Brain microvascular endothelial cell (primary cell): ENCODE data around the gene KCNH8.

Source experiments
- DNase-seq: peaks from one replicate; pipeline ENCODE4 v3.0.0-alpha.2; 2020
- H3K27ac ChIP-seq: fragments of 250-450 bp; sonication (Bioruptor Pico); 2 replicates; pipeline ENCODE4 v1.5.1; 2020; ENCODE audit warnings: mild to moderate bottlenecking, moderate library complexity
- H3K27me3 ChIP-seq: fragments of 250-450 bp; sonication (Bioruptor Pico); replicated peaks from 2 replicates; pipeline ENCODE4 v1.5.1; 2020; ENCODE audit warnings: mild to moderate bottlenecking
- H3K36me3 ChIP-seq: fragments of 250-450 bp; sonication (Bioruptor Pico); replicated peaks from 2 replicates; pipeline ENCODE4 v1.5.1; 2020; ENCODE audit warnings: mild to moderate bottlenecking
- H3K4me3 ChIP-seq: 2 replicates; pipeline ENCODE4 v1.5.1; 2011; ENCODE audit warnings: low read depth, mild to moderate bottlenecking, control low read depth, low read length, moderate library complexity
- CTCF ChIP-seq: IDR thresholded peaks from 2 replicates; pipeline ENCODE4 v1.5.1; 2011; ENCODE audit warnings: low read depth, mild to moderate bottlenecking, moderate library complexity, low read length, control low read depth, inconsistent platforms; ENCODE audit errors: missing control alignments
- in situ Hi-C: cut with HindIII; loops from 2 replicates; pipeline ENCODE4 v1.10.0; 2017; ENCODE audit warnings: low sequenced_read_pairs, low pct_ligation_motif_present

KCNH8 gene

GRCh38 chr3:19146685-19147650 lies 1.3 kb upstream of the KCNH8 start:
- TF ChIP-seq CTCF: peak; percentile 71
- H3K27me3 ChIP-seq: peaks cover 9% of the 10 kb centered on the region
- DNase-seq: peak; percentile 49
- H3K4me3 ChIP-seq: peak overlapping the region; percentile 65
- in situ Hi-C loops: no loop called here
- no peaks in the 10 kb centered on the region for H3K36me3 ChIP-seq
- H3K27ac ChIP-seq: no peak overlapping the region

- TF ChIP-seq CTCF: no peak
- in situ Hi-C loops: no loop called here
- DNase-seq: no peak
- H3K4me3 ChIP-seq: no peak overlapping the region
- no peak overlapping the region for H3K27ac ChIP-seq
- peaks cover 9% of the 10 kb centered on the region for H3K27me3 ChIP-seq
- H3K36me3 ChIP-seq: no peaks in the 10 kb centered on the region
Measured at GRCh38 chr3:19148768-19149091, 420 bp downstream of the KCNH8 start.

GRCh38 chr3:19149368-19149767 lies 1.1 kb downstream of the KCNH8 start:
- peak; percentile 25 for DNase-seq
- Histone ChIP-seq H3K27ac (no peak overlapping the region), H3K36me3 (no peaks in the 10 kb centered on the region), H3K27me3 (peaks cover 9% of the 10 kb centered on the region), H3K4me3 (no peak overlapping the region)
- no peak for TF ChIP-seq CTCF
- in situ Hi-C loops: no loop called here

GRCh38 chr3:19151171-19151570 lies 2.9 kb downstream of the KCNH8 start:
- no peak for DNase-seq
- peaks cover 9% of the 10 kb centered on the region for H3K27me3 ChIP-seq
- in situ Hi-C loops: no loop called here
- no peak overlapping the region for H3K4me3 ChIP-seq
- TF ChIP-seq CTCF: no peak
- no peaks in the 10 kb centered on the region for H3K36me3 ChIP-seq
- no peak overlapping the region for H3K27ac ChIP-seq

GRCh38 chr3:19154693-19155250 lies 6.5 kb downstream of the KCNH8 start:
- Histone ChIP-seq H3K27ac (no peak overlapping the region), H3K4me3 (no peak overlapping the region), H3K36me3 (no peaks in the 10 kb centered on the region), H3K27me3 (no peaks in the 10 kb centered on the region)
- DNase-seq: no peak
- in situ Hi-C loops: no loop called here
- TF ChIP-seq CTCF: no peak
